Activated T-cell treated with anti-CD3 and anti-CD28 coated beads, Interleukin-2, amount 50 U/mL, for 4 hours (primary cell): ENCODE measurements around the gene PPP3CA. TPM values are rescaled to one million over a fixed set of nuclear protein-coding genes. Genes with fewer than 3 reads are reported as not detected.
"Not testable (repeated sequence)": the region's sequence is repeated elsewhere in the genome, so short reads cannot be mapped to it uniquely, and the experiment has no call there.

ENCODE experiments used
- ATAC-seq, 2 donors: fragments of 200-7000 bp; cut with Tn5 transposase; one replicate each; pipeline ENCODE4 v1.10.0; 2021
- DNase-seq: peaks from one replicate; pipeline ENCODE4 v3.0.0-alpha.2; 2020
- H3K27me3 Mint-ChIP-seq: one replicate; pipeline ENCODE4 v1.8.0; 2021; ENCODE audit warnings: low read depth, mixed read lengths
- H3K36me3 Mint-ChIP-seq: one replicate; pipeline ENCODE4 v1.8.0; 2022; ENCODE audit warnings: mixed read lengths; ENCODE audit not compliant: insufficient read depth
- H3K4me1 Mint-ChIP-seq: one replicate; pipeline ENCODE4 v1.8.0; 2021; ENCODE audit warnings: low read depth, mixed read lengths
- H3K4me3 Mint-ChIP-seq: one replicate; pipeline ENCODE4 v1.8.0; 2021; ENCODE audit warnings: mild to moderate bottlenecking, moderate library complexity, mixed read lengths
- H3K9me3 Mint-ChIP-seq: one replicate; pipeline ENCODE4 v1.8.0; 2021; ENCODE audit warnings: mixed read lengths
- total RNA-seq, 3 donors: library from RNA; stranded (reverse); gene quantifications; one replicate each; pipeline ENCODE4 v1.2.1, GENCODE V29; 2021

PPP3CA gene
- total RNA-seq, 3 donors from 2014 or later = 6.7 to 11.6 (median 9.4) TPM

DNA sequence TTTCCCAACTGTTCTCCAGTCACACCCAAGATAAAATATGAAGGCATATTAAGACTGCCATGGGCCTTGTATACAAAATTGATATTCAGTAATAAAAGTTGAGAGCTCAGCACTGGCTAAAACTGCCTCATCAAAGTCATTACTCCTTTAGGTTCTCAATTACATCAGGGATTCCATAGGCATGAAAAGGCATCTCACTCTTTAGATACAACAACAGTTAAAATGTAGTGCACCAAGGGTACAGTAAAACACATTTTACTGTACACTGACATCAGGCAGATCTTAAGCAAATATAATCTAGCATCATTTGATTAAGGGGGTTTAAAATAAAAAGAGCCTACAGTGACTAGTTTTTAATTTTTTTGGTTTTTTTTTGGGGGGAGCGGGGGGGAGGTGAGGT lies 107.7 kb downstream of the PPP3CA start:
- Mint-ChIP-seq H3K9me3 (no peaks in the 10 kb centered on the region), H3K4me1 (peaks cover 33% of the 10 kb centered on the region), H3K4me3 (no peak overlapping the region), H3K36me3 (no peaks in the 10 kb centered on the region), H3K27me3 (no peaks in the 10 kb centered on the region)
- no peak for DNase-seq
- ATAC-seq = no peak

DNA sequence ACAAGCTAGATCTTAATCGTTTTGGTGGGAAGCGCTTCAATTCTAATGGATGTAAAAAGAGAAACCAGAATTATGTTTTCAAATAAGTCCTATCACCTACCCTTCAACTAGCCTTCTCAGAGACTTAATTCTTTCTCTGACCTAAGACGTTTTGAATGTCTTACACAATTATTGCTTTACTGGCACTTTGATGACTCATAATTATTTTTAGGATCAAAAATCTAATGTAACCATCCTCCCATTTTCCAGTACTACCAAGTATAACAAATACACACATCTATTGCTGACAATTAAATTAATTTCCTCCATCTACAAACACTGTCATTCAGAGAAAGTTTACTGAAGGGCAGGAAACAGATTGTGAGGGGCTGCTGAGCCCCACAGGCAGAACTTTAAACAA lies 108.6 kb downstream of the PPP3CA start:
- H3K9me3 Mint-ChIP-seq = no peaks in the 10 kb centered on the region
- no peaks in the 10 kb centered on the region for H3K27me3 Mint-ChIP-seq
- no peak for DNase-seq
- no peaks in the 10 kb centered on the region for H3K36me3 Mint-ChIP-seq
- peaks cover 27% of the 10 kb centered on the region for H3K4me1 Mint-ChIP-seq
- no peak overlapping the region for H3K4me3 Mint-ChIP-seq
- ATAC-seq = no peak

DNA sequence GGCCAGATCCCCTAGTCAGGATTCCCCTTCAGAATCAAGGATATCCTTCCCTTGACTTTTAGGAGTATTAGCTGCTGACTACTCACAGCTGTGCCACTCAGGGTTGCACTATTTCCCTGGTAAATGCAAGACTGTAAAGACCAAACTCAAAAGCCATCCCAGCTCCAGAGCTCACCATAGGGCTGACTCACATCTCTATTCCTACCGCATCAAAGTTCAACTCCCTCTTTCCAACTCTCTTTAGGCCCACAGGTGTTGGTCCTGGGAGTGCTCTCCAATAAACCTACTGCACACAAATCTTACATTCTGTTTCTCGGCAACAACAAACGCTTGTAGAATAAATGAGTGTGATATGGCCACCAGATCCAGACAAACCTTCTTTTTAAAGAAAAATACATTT lies 109.6 kb downstream of the PPP3CA start:
- DNase-seq (no peak), ATAC-seq (no peak)
- Mint-ChIP-seq H3K4me1 (peaks cover 27% of the 10 kb centered on the region), H3K9me3 (no peaks in the 10 kb centered on the region), H3K4me3 (no peak overlapping the region), H3K36me3 (no peaks in the 10 kb centered on the region), H3K27me3 (no peaks in the 10 kb centered on the region)

DNA sequence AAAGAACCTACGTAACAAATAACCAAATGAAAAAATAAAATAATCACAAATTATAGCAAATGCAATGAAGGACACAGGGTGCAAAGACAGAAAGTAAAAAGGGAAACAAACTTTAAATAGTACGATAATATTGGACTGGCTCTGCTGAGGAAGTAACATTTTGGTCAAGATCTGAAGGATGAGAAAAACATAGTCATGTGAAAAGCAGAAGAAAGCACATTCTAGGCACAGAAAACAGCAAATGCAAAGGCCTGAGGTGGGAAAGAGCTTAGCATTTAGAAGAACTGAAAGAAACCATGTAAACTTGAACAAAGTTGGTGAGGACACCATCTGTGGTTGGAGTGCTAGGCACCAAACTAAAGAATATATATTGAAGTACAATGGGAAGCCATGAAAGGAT lies 111.2 kb downstream of the PPP3CA start:
- H3K36me3 Mint-ChIP-seq = no peaks in the 10 kb centered on the region
- H3K4me1 Mint-ChIP-seq = peaks cover 39% of the 10 kb centered on the region
- DNase-seq (no peak), ATAC-seq (no peak)
- H3K9me3 Mint-ChIP-seq = no peaks in the 10 kb centered on the region
- no peaks in the 10 kb centered on the region for H3K27me3 Mint-ChIP-seq
- H3K4me3 Mint-ChIP-seq = no peak overlapping the region

DNA sequence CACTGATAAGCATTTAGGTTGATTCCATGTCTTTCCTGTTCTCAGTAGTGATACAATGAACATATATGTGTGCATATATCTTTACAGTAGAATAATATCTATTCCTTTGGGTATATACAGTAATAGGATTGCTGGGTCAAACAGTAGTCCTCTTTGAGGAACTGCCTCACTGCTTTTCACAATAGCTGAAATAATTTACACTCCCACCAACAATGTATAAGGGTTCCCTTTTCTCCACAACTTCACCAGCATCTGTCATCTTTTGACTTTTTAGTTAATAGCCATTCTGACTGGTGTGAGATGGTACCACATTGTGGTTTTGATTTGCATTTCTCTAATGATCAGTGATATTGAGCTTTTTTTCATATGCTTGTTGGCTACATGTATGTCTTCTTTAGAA lies 113.2 kb downstream of the PPP3CA start:
- not testable (repeated sequence) for H3K36me3 Mint-ChIP-seq, H3K27me3 Mint-ChIP-seq, DNase-seq, H3K9me3 Mint-ChIP-seq, H3K4me3 Mint-ChIP-seq, ATAC-seq
- peaks cover 38% of the 10 kb centered on the region for H3K4me1 Mint-ChIP-seq

DNA sequence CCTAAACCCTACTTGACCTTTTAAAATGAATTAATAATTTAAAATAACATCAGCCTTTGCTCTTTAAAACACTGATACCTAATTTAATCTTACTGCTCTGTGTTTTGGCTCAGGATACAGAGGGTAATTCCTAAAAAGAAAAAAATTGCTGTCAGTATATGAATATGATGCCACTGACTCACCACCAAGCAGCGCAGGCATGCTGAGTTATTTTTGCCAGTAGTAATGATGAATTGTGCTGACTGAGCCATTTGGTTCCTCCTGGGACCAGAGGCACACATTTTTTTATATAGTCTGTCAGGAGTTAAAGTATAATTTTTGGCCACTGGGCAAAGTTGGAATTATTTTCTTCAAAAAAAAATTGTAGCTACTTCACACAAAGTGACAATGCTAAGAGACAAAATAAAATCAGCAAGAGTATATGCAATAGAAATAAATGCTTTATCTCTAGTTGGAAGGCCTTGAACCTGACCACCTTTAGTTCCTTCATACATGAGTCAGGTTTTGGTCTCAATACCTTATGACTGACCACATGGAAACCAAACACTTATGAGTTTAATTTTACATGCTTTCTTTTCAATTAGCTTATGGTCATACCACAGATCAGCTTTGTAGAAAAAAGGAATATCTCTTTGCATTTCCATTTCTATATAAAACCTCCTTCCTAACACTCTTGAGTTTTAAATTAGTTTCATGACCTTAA lies 115.1 kb downstream of the PPP3CA start:
- Mint-ChIP-seq H3K9me3 (peaks cover 3% of the 10 kb centered on the region), H3K4me3 (no peak overlapping the region), H3K36me3 (no peaks in the 10 kb centered on the region), H3K27me3 (no peaks in the 10 kb centered on the region), H3K4me1 (peaks cover 34% of the 10 kb centered on the region)
- DNase-seq (peak; percentile 4), ATAC-seq (peak; percentile 71 to 90)

DNA sequence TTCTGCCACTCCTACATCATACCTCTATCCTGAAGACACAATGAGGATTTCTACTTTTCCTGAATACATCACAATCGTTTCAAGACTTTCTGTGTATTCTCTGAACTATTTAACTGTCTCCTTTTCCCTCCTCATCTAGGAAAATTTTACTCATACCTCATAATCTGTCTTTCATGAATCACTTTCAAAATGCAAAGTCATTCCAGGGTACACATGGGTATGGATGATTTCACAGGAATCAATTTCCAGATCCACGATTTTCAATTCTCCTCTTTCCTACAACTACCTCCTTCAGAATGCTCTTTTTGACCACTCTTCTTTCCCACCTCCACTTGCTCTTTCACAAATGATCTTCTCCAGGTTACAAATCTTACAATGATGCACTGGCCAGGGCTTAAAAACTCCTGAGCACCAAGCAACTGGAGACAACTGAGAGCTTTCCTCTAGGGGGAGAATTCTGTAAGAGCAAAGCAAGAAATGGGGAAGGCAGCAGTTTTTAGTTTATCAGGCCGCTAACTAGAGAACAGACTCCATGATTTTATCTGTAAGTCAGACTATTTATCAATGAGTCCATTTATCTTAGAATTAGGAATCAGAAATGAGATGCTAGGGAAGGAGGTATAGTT lies 116.4 kb downstream of the PPP3CA start:
- DNase-seq = no peak
- Mint-ChIP-seq H3K36me3 (no peaks in the 10 kb centered on the region), H3K27me3 (no peaks in the 10 kb centered on the region), H3K9me3 (peaks cover 3% of the 10 kb centered on the region), H3K4me3 (no peak overlapping the region), H3K4me1 (peaks cover 29% of the 10 kb centered on the region)
- ATAC-seq = no peak

DNA sequence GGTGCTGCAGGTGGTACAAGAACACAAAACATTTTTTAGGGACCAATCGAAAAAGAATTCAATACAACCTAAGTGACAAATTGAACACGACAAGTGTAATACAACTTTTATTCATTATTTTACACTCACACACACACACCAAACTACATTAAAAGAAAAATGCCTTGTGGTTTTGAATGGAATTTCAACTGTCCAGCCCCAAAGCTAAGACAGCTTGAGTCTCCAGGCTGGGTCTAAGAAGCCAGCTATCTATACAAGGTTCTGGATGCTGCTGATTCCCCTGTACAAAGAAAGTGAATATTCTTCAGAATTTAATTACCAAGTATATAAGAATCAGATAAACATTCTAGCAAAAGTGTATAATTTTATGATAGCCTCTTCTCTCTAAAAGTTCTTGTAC lies 118.2 kb downstream of the PPP3CA start:
- no peak for DNase-seq
- ATAC-seq = no peak
- peaks cover 3% of the 10 kb centered on the region for H3K9me3 Mint-ChIP-seq
- H3K27me3 Mint-ChIP-seq = no peaks in the 10 kb centered on the region
- H3K4me3 Mint-ChIP-seq = no peak overlapping the region
- H3K4me1 Mint-ChIP-seq = peaks cover 33% of the 10 kb centered on the region
- no peaks in the 10 kb centered on the region for H3K36me3 Mint-ChIP-seq

DNA sequence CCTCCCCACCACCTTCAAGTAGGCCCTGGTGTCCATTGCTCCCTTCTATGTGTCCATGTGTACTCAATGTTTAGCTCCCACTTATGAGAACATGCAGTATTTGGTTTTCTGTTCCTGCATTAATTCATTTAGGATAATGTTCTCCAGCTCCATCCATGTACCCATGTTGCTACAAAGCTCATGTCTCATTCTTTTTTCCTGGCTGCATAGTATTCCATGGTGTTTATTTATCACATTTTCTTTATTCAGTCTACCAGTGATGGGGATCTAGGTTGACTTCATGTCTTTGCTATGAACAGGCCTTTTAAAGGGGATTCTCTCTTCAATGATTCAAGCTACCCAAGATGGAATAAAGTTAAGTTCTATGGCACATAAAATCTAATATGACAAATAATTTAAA lies 119.6 kb downstream of the PPP3CA start:
- Mint-ChIP-seq H3K36me3 (no peaks in the 10 kb centered on the region), H3K9me3 (peaks cover 3% of the 10 kb centered on the region)

DNA sequence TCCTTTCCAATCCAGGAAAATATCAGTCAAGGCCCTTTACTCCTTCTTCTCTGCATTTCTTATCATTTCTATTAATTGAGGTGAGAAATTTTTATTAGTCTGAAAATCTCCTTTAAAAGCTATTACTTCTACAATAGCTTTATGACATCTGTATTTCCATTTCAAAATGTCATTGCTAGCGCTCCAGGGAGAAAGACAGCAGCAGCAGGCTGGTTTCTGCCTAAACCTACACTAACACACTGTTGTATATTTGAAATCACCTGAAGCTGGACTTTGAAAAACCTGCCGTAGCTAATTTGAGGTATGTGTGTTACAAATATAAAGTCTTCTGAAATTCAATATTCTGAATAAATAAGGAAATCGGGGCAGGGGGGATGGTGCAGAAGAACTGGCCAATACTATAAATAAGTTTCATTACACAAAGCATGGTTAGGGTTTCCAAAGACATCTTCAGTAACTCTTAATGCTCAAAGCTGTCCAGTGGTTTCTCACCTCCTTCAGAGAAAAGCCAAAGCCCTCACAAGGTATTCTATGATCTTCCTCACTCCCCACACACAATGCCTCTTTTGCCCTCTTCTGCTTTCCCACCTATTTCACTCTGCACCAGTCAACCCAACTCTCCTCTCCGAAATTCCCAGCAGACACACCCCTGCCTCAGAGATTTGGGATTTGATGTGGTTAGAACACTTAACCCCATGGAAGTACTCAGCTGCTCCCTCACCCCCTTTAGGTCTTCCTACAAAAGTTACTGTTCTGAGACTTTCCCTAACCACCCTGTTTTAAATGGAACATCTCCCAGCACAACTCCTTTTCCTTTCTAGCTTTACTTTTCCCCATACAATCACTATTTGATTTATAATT lies 122.7 kb downstream of the PPP3CA start:
- ATAC-seq (no peak), DNase-seq (no peak)
- peaks cover 3% of the 10 kb centered on the region for H3K9me3 Mint-ChIP-seq
- H3K27me3 Mint-ChIP-seq = no peaks in the 10 kb centered on the region
- no peaks in the 10 kb centered on the region for H3K36me3 Mint-ChIP-seq
- no peak overlapping the region for H3K4me3 Mint-ChIP-seq
- H3K4me1 Mint-ChIP-seq = peaks cover 23% of the 10 kb centered on the region

More for the DNA sequence above, 119.6 kb downstream of the PPP3CA start:
- H3K4me1 Mint-ChIP-seq = peaks cover 40% of the 10 kb centered on the region
- no peaks in the 10 kb centered on the region for H3K27me3 Mint-ChIP-seq
- DNase-seq = no peak
- H3K4me3 Mint-ChIP-seq = no peak overlapping the region
- no peak for ATAC-seq

DNA sequence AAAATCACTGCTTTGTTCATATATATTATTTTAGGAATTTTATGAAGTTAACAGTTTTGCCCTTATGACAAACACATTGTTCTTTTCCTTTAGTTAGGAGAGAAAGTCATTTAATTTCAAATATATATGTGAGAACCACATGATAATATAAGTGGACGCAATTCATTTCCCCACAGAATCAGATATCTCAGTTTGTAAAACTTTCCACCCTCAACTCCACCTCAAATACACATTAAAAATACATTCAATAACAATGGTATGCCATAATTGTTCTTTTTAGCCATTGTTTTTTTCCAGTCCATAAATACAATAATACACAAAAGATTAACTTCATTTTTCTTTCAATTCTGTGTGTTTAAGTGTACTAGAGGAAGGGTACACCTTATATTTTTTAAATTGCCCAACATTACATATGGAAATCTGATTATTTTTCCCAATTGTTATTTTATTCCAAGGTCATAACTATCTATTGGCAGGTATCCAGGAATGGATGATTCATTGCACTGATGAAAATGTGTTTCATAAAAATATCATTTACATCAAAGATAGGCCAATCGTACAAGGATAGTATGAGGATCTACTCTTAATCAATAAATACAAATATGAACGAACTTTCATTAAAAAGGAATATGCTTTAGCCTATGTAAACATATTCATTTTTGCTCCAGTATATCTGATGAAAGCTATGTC lies 125.0 kb downstream of the PPP3CA start:
- H3K4me1 Mint-ChIP-seq = peaks cover 30% of the 10 kb centered on the region
- H3K27me3 Mint-ChIP-seq = no peaks in the 10 kb centered on the region
- no peaks in the 10 kb centered on the region for H3K9me3 Mint-ChIP-seq

DNA sequence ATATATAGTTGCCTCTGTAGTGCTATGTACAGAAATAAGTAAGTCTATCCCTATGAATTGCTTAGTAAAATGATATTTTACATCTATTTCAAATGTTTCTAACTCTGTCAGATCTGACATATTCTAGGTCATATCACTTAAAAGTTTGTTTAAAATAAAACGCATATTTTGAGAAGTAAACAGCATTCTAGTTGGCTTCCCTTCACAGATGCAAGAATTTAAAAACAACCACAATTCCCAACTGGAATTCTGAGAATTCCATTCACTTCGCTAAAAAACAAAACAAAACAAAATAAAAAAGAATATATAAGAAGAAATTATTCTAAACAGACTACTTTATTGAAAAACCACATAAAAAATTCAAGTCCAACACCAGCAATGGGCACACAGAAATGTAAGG lies 126.0 kb downstream of the PPP3CA start:
- ATAC-seq (no peak), DNase-seq (no peak)
- H3K4me1 Mint-ChIP-seq = peaks cover 28% of the 10 kb centered on the region
- H3K4me3 Mint-ChIP-seq = no peak overlapping the region
- H3K27me3 Mint-ChIP-seq = no peaks in the 10 kb centered on the region
- peaks cover 2% of the 10 kb centered on the region for H3K36me3 Mint-ChIP-seq
- H3K9me3 Mint-ChIP-seq = no peaks in the 10 kb centered on the region

More for the DNA sequence above, 125.0 kb downstream of the PPP3CA start:
- Mint-ChIP-seq H3K36me3 (peaks cover 2% of the 10 kb centered on the region), H3K4me3 (no peak overlapping the region)
- ATAC-seq (no peak), DNase-seq (no peak)

DNA sequence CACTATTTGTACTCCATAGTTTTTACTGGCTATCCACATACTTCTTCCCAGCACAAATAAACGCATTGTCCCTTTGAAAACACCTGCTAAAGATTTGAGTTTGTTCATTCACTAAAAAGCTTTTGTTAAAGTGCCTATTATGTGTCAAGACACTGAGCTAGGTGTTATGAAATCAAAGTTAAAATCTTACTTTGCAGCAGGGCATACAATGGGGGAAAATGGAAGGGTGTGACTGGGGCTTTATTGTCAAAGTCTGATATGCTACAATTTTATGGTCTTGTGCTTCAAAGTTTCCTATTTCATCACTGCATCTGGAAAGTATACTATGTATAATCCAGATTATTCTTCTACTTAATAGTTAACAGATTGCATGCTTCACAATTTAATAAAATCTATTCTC lies 128.4 kb downstream of the PPP3CA start:
- Mint-ChIP-seq H3K27me3 (no peaks in the 10 kb centered on the region), H3K36me3 (peaks cover 2% of the 10 kb centered on the region), H3K9me3 (peaks cover under 1% of the 10 kb centered on the region), H3K4me1 (peaks cover 25% of the 10 kb centered on the region), H3K4me3 (no peak overlapping the region)
- ATAC-seq = no peak
- DNase-seq = no peak

DNA sequence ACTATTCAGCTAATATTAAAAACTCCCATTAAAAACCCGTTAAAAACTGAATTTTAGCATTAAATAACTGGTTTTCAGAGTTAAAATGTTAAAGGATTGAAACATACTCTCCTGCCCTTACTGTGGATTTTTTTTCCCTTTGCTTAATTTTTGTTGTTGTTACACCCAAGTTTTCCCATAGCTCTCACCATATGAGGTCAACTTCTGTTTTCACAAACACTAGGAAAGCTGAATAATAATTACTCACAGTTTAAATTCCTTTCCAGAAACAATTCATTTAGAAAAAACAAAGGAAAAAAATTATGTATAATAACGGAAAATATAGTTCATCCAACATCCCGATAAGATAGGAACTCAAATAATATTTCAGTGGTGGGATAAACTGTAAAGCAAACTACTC lies 129.0 kb downstream of the PPP3CA start:
- peaks cover 4% of the 10 kb centered on the region for H3K36me3 Mint-ChIP-seq
- H3K27me3 Mint-ChIP-seq = no peaks in the 10 kb centered on the region
- ATAC-seq (no peak), DNase-seq (no peak)
- H3K4me3 Mint-ChIP-seq = no peak overlapping the region
- peaks cover 4% of the 10 kb centered on the region for H3K9me3 Mint-ChIP-seq
- H3K4me1 Mint-ChIP-seq = peaks cover 23% of the 10 kb centered on the region
